IMR-90 (cell line): ENCODE measurements around the gene RPS24.

ENCODE experiments used
- BHLHE40 ChIP-seq: fragments of 150-350 bp; IDR thresholded peaks from 2 replicates; pipeline ENCODE4 v1.6.1; 2016; ENCODE audit warnings: mild to moderate bottlenecking, low read depth, low read length
- POLR2A ChIP-seq: IDR thresholded peaks from 2 replicates; pipeline ENCODE4 v1.6.1; 2012; ENCODE audit warnings: mild to moderate bottlenecking, low read depth, low read length
- TF ChIP-seq, protein P1 (sequence below): conservative IDR thresholded peaks from 2 replicates; pipeline ENCODE4 v1.5.1; 2012; ENCODE audit warnings: mild to moderate bottlenecking, low read depth, low read length, improper control_type of control experiment

DNA sequence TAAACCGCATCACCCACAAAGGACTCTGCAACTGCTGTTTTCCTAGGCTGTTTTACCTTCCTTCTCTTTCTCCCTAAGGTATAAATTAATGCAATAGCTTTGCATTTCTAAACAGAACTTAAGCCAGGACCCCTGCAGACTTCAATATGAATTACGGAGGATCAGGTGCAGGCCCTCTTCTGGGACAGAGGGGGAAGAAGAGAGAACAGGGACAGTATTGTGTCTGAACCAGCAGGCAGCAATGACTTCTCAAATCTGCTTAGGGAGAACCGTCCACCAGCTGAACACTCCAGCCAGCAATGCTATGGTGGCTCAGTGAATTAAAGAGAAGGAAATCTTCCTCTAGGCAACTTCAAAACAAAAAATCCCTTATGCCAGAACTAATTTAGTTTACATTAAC lies 40.0 kb upstream of the RPS24 start:
- TF ChIP-seq, protein P1, sequence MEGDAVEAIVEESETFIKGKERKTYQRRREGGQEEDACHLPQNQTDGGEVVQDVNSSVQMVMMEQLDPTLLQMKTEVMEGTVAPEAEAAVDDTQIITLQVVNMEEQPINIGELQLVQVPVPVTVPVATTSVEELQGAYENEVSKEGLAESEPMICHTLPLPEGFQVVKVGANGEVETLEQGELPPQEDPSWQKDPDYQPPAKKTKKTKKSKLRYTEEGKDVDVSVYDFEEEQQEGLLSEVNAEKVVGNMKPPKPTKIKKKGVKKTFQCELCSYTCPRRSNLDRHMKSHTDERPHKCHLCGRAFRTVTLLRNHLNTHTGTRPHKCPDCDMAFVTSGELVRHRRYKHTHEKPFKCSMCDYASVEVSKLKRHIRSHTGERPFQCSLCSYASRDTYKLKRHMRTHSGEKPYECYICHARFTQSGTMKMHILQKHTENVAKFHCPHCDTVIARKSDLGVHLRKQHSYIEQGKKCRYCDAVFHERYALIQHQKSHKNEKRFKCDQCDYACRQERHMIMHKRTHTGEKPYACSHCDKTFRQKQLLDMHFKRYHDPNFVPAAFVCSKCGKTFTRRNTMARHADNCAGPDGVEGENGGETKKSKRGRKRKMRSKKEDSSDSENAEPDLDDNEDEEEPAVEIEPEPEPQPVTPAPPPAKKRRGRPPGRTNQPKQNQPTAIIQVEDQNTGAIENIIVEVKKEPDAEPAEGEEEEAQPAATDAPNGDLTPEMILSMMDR: no peak
- TF ChIP-seq POLR2A (no peak), BHLHE40 (no peak)
